DND-41 (cell line): ENCODE data around the gene HNRNPD.

ENCODE experiments used
- CTCF ChIP-seq: IDR thresholded peaks from 2 replicates; pipeline ENCODE4 v1.5.1; 2012; ENCODE audit warnings: borderline replicate concordance, low read length, moderate library complexity, mild to moderate bottlenecking; ENCODE audit not compliant: poor library complexity, severe bottlenecking; ENCODE audit errors: extremely low read depth
- EZH2 ChIP-seq: IDR thresholded peaks from 3 replicates; pipeline ENCODE4 v1.6.1; 2012; ENCODE audit warnings: borderline replicate concordance, low read depth, mild to moderate bottlenecking, moderate library complexity, low read length, inconsistent platforms; ENCODE audit not compliant: severe bottlenecking

- no peak for TF ChIP-seq CTCF
- no peak for TF ChIP-seq EZH2
Observed at GRCh38 chr4:82388405-82388804, 14.6 kb upstream of the HNRNPD start.
